ENCODE results near the gene TMEM40. TPM values are rescaled to one million over a fixed set of nuclear protein-coding genes. Genes with fewer than 3 reads are reported as not detected.
A peak's percentile ranks its signal among the peaks of the same experiment; 100 is the strongest.

Gene TMEM40
- total RNA-seq (2021) = not detected in 2 replicates
- long read RNA-seq = 0 reads

- no peak within 1 kb of the TSS for H3T11ph ChIP-seq (ENCODE audit: low read length)
- no peak within 1 kb of the TSS for H3K27ac ChIP-seq (ENCODE audit: insufficient read length, low read depth, low read length)
- H2BK5ac ChIP-seq (ENCODE audit: insufficient read length, low read length) = no peak within 1 kb of the TSS
- no peak within 1 kb of the TSS for H2BK15ac ChIP-seq (ENCODE audit: low read depth, low read length)
- Mint-ChIP-seq H3K36me3 (ENCODE audit: insufficient read depth in 1 of 3, low read depth in 3 of 3) (no peaks in the 10 kb centered on the region), H3K27me3 (ENCODE audit: low read depth) (no peaks in the 10 kb centered on the region; the same call in 1 of the 2 replicates), H3K9me3 (no peaks in the 10 kb centered on the region), H3K4me1 (peaks cover 22 to 23% of the 10 kb centered on the region in 2 experiments), H3K27ac (peak within 1 kb of the TSS; percentile 54 to 90 (median 76); a peak in 4 of 7 replicates), H3K4me3 (no peak within 1 kb of the TSS)
- H3K18ac ChIP-seq (ENCODE audit: insufficient read length, low read depth, low read length) = no peak within 1 kb of the TSS
- H2BK120ac ChIP-seq (ENCODE audit: low read depth, low read length, poor library complexity, severe bottlenecking) = no peak within 1 kb of the TSS
- no peak within 1 kb of the TSS for H2AK5ac ChIP-seq (ENCODE audit: insufficient read length, low read length)
- H3K56ac ChIP-seq (ENCODE audit: insufficient read length, low read depth, low read length) = no peak within 1 kb of the TSS
- H3K9ac ChIP-seq (ENCODE audit: extremely low read depth, insufficient read length, low read length) = no peak within 1 kb of the TSS
- H4K5ac ChIP-seq (ENCODE audit: insufficient read length, low read depth, low read length) = no peak within 1 kb of the TSS
- no peak for TF ChIP-seq CTCF (conservative IDR thresholded peaks at IDR 0.05)
- no peak within 1 kb of the TSS for H3K4me2 ChIP-seq (ENCODE audit: insufficient read depth, insufficient read length, low read length)
- H3K79me1 ChIP-seq (ENCODE audit: insufficient read depth, low read depth, low read length, poor library complexity, severe bottlenecking) = no peaks in the 10 kb centered on the region
- H3K4me1 ChIP-seq (ENCODE audit: insufficient read depth, low read length) = no peaks in the 10 kb centered on the region
- H4K20me1 ChIP-seq (ENCODE audit: control insufficient read depth, insufficient read depth, insufficient read length) = no peaks in the 10 kb centered on the region
- H3K23me2 ChIP-seq (ENCODE audit: insufficient read length, low read depth, low read length, poor library complexity, severe bottlenecking) = no peaks in the 10 kb centered on the region
- H3K23ac ChIP-seq (ENCODE audit: insufficient read length, low read depth, low read length) = no peak within 1 kb of the TSS
- peak within 1 kb of the TSS; percentile 43 for H2AFZ ChIP-seq (ENCODE audit: low read length)
- no peaks in the 10 kb centered on the region for H3K27me3 ChIP-seq (ENCODE audit: insufficient read depth, low read length)
- no peaks in the 10 kb centered on the region for H3K9me3 ChIP-seq (ENCODE audit: control insufficient read depth, low read depth, low read length)
- no peak within 1 kb of the TSS for H4K91ac ChIP-seq (ENCODE audit: insufficient read length, low read depth, low read length)
- no peak within 1 kb of the TSS for H3K4ac ChIP-seq (ENCODE audit: low read depth, low read length)
- WGBS (ENCODE audit: extremely low coverage, insufficient read length, low lambda C conversion rate) = no CpG with 5 or more reads among the region's 10 CpGs
- H3K14ac ChIP-seq (ENCODE audit: insufficient read depth, low read length) = no peak within 1 kb of the TSS
- no peaks in the 10 kb centered on the region for H3K79me2 ChIP-seq (ENCODE audit: insufficient read depth, low read length)
- no peak within 1 kb of the TSS for H2BK12ac ChIP-seq (ENCODE audit: insufficient read length, low read depth, low read length)
- H2BK20ac ChIP-seq (ENCODE audit: low read depth, low read length, poor library complexity, severe bottlenecking) = no peak within 1 kb of the TSS
- no peak within 1 kb of the TSS for H4K8ac ChIP-seq (replicated peaks; ENCODE audit: insufficient read length, low read depth, low read length)
- peak; percentile 75 for DNase-seq
Measured at GRCh38 chr3:12759097-12759679, at the start of gene TMEM40. Gene TMEM40 (minus strand): TSS chr3:12759259. CDS start chr3:12749832, 9,427 bp downstream.

Data from H9 (cell line).